ENCODE results near the gene OR14C36.
"Not testable (repeated sequence)": the region's sequence is repeated elsewhere in the genome, so short reads cannot be mapped to it uniquely, and the experiment has no call there.

Gene OR14C36

GRCh38 chr1:248348475-248348874 lies at the start of gene OR14C36:
OR14C36 (plus strand) TSS chr1:248348775; CDS start chr1:248348775, 0 bp downstream.
- DNase-seq = no peak

GRCh38 chr1:248303324-248303723 lies 45.3 kb upstream of the OR14C36 start, which contains the start of gene OR2T12:
OR2T12 (minus strand) TSS chr1:248303424; CDS start chr1:248295578, 7,846 bp downstream.
- no peak for DNase-seq

GRCh38 chr1:248305672-248306071 lies 42.9 kb upstream of the OR14C36 start:
- not testable (repeated sequence) for DNase-seq

- DNase-seq = no peak
Measured at GRCh38 chr1:248306103-248306502, 42.5 kb upstream of the OR14C36 start.

GRCh38 chr1:248306740-248307139 lies 41.8 kb upstream of the OR14C36 start:
- DNase-seq = not testable (repeated sequence)

- DNase-seq = no peak
Measured at GRCh38 chr1:248316796-248317195, 31.8 kb upstream of the OR14C36 start.

- DNase-seq = no peak
Measured at GRCh38 chr1:248324468-248324867, 24.1 kb upstream of the OR14C36 start, which contains the start of gene OR2M7. OR2M7 (minus strand) TSS chr1:248324568; CDS start chr1:248324568, 0 bp downstream.

- DNase-seq = no peak
Measured at GRCh38 chr1:248343451-248343850, 5.1 kb upstream of the OR14C36 start.

GRCh38 chr1:248359415-248359814 lies 10.8 kb downstream of the OR14C36 start:
- DNase-seq = no peak

GRCh38 chr1:248361121-248361715 lies 12.6 kb downstream of the OR14C36 start, which contains the start of gene OR2T4:
OR2T4 (plus strand) TSS chr1:248361665; CDS start chr1:248361665, 0 bp downstream.
- no peak for DNase-seq

GRCh38 chr1:248366609-248367008 lies 18.0 kb downstream of the OR14C36 start:
- DNase-seq = no peak

- DNase-seq = no peak
Measured at GRCh38 chr1:248372394-248372793, 23.8 kb downstream of the OR14C36 start.

GRCh38 chr1:248373761-248374160 lies 25.2 kb downstream of the OR14C36 start:
- no peak for DNase-seq

- DNase-seq = no peak
Measured at GRCh38 chr1:248375446-248375845, 26.9 kb downstream of the OR14C36 start, which contains the start of gene OR2T6. OR2T6 (plus strand) TSS chr1:248375746; CDS start chr1:248387609, 11,863 bp downstream.

GRCh38 chr1:248376916-248377315 lies 28.3 kb downstream of the OR14C36 start:
- DNase-seq = no peak

- no peak for DNase-seq
Measured at GRCh38 chr1:248380854-248381253, 32.3 kb downstream of the OR14C36 start.

GRCh38 chr1:248388426-248388825 lies 39.9 kb downstream of the OR14C36 start:
- DNase-seq = no peak

GRCh38 chr1:248393050-248393449 lies 44.5 kb downstream of the OR14C36 start:
- no peak for DNase-seq
